Lower leg skin (tissue), 3 donors: ENCODE measurements around the gene ALG6.

Experiments
- POLR2A ChIP-seq, 2 donors: fragments of 450-650 bp; IDR thresholded peaks; one replicate each; pipeline ENCODE4 v1.6.1; 2016 to 2017; ENCODE audit warnings: antibody characterized with exemption in 2 of 2, mild to moderate bottlenecking in 1 of 2, moderate library complexity in 1 of 2
- TF ChIP-seq, protein P1 (sequence below), 3 donors: fragments of 450-650 bp; IDR thresholded peaks; one replicate each; pipeline ENCODE4 v1.5.1; 2016; ENCODE audit warnings: antibody characterized with exemption in 3 of 3, mild to moderate bottlenecking in 3 of 3, moderate library complexity in 2 of 3

DNA sequence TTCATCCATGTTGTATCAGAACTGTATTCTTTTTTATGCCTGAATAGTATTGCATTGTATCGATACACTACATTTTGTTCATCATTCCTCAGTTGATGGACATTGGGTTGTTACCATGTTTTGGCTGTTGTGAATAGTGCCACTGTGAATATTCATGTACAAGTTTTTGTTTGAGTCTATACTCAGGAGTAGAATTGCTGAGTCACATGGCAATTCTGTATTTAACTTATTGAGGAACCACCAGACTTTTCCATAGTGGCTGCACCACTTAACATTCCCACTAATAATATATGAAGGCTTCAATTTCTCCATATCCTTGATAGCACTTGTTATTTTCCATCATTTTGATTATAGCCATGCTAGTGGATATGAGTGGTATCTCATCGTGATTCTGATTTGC, 56.2 kb downstream of the ALG6 start:
- TF ChIP-seq, protein P1, sequence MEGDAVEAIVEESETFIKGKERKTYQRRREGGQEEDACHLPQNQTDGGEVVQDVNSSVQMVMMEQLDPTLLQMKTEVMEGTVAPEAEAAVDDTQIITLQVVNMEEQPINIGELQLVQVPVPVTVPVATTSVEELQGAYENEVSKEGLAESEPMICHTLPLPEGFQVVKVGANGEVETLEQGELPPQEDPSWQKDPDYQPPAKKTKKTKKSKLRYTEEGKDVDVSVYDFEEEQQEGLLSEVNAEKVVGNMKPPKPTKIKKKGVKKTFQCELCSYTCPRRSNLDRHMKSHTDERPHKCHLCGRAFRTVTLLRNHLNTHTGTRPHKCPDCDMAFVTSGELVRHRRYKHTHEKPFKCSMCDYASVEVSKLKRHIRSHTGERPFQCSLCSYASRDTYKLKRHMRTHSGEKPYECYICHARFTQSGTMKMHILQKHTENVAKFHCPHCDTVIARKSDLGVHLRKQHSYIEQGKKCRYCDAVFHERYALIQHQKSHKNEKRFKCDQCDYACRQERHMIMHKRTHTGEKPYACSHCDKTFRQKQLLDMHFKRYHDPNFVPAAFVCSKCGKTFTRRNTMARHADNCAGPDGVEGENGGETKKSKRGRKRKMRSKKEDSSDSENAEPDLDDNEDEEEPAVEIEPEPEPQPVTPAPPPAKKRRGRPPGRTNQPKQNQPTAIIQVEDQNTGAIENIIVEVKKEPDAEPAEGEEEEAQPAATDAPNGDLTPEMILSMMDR (IDR thresholded peaks at IDR 0.05), result no peak
- TF ChIP-seq POLR2A (IDR thresholded peaks at IDR 0.05), result no peak
